ENCODE measurements around the gene TMEM62.

DNA sequence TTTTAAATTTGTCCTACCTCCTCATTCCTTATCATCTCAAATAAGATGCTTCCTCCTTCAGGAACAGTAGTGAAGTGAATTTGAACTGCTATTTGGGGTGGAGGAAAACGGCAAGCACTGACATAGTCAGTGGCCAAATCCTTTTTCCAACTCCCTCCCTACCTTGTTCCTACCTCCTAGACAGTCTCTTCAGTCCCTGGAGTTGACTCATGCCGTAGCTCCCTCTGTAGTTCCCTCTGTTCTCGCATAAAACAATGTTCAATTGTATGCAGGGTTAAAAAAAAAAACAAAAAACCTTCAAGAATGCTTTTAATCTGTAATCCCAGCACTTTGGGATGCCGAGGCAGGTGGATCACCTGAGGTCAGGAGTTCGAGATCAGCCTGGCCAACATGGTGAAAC lies 29.0 kb upstream of the TMEM62 start:
- TF ChIP-seq, protein P1, sequence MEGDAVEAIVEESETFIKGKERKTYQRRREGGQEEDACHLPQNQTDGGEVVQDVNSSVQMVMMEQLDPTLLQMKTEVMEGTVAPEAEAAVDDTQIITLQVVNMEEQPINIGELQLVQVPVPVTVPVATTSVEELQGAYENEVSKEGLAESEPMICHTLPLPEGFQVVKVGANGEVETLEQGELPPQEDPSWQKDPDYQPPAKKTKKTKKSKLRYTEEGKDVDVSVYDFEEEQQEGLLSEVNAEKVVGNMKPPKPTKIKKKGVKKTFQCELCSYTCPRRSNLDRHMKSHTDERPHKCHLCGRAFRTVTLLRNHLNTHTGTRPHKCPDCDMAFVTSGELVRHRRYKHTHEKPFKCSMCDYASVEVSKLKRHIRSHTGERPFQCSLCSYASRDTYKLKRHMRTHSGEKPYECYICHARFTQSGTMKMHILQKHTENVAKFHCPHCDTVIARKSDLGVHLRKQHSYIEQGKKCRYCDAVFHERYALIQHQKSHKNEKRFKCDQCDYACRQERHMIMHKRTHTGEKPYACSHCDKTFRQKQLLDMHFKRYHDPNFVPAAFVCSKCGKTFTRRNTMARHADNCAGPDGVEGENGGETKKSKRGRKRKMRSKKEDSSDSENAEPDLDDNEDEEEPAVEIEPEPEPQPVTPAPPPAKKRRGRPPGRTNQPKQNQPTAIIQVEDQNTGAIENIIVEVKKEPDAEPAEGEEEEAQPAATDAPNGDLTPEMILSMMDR (IDR thresholded peaks at IDR 0.05; ENCODE audit: control extremely low read depth in 1 of 3, insufficient read depth in 1 of 3, low read depth in 1 of 3, low read length in 3 of 3), result no peak
- TF ChIP-seq GABPA (IDR thresholded peaks at IDR 0.05; ENCODE audit: borderline replicate concordance, insufficient read depth, low read length) (no peak), GTF2F1 (IDR thresholded peaks at IDR 0.05; ENCODE audit: borderline replicate concordance, low read depth, low read length) (no peak), EZH2 (IDR thresholded peaks at IDR 0.05; ENCODE audit: low read depth, low read length, severe bottlenecking) (no peak), SUZ12 (IDR thresholded peaks at IDR 0.05; ENCODE audit: low read length) (no peak), POLR2A (IDR thresholded peaks at IDR 0.05; ENCODE audit: control extremely low read depth in 1 of 2, low read depth in 2 of 2, low read length in 2 of 2) (no peak), SP2 (IDR thresholded peaks at IDR 0.05; ENCODE audit: low read length) (no peak), KDM1A (IDR thresholded peaks at IDR 0.05; ENCODE audit: borderline replicate concordance, low read length) (no peak), TAF7 (optimal IDR thresholded peaks at IDR 0.05; ENCODE audit: borderline replicate concordance, low read depth, low read length) (no peak), CREB1 (IDR thresholded peaks at IDR 0.05) (no peak), POLR2AphosphoS5 (IDR thresholded peaks at IDR 0.05; ENCODE audit: low read depth, low read length) (no peak)
- TF ChIP-seq, protein P2, sequence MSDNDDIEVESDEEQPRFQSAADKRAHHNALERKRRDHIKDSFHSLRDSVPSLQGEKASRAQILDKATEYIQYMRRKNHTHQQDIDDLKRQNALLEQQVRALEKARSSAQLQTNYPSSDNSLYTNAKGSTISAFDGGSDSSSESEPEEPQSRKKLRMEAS (IDR thresholded peaks at IDR 0.05), result no peak
- TF ChIP-seq, protein P3, sequence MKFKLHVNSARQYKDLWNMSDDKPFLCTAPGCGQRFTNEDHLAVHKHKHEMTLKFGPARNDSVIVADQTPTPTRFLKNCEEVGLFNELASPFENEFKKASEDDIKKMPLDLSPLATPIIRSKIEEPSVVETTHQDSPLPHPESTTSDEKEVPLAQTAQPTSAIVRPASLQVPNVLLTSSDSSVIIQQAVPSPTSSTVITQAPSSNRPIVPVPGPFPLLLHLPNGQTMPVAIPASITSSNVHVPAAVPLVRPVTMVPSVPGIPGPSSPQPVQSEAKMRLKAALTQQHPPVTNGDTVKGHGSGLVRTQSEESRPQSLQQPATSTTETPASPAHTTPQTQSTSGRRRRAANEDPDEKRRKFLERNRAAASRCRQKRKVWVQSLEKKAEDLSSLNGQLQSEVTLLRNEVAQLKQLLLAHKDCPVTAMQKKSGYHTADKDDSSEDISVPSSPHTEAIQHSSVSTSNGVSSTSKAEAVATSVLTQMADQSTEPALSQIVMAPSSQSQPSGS (IDR thresholded peaks at IDR 0.05; ENCODE audit: low read length), result no peak
